Measurements from ENCODE around the gene KCNJ14. TPM values are rescaled to one million over a fixed set of nuclear protein-coding genes. Genes with fewer than 3 reads are reported as not detected.

Gene KCNJ14
- total and polyA plus RNA-seq, 2 of the 4 experiments (the other 2 are of a cell fraction), result 0.18 to 0.39 TPM

GRCh38 chr19:48495396-48495795, 40.0 kb downstream of the KCNJ14 start:
- intact Hi-C loops (cut with micrococcal nuclease) (no loop called here), in situ Hi-C loops (cut with MboI; ENCODE audit: low sequenced_read_pairs) (no loop called here), dilution Hi-C loops (cut with HindIII; ENCODE audit: low sequenced_read_pairs, unreplicated experiment) (no loop called here)
- no peaks in the 10 kb centered on the region for H4K20me1 ChIP-seq (ENCODE audit: insufficient read depth, low read length)
- H4K5ac ChIP-seq (ENCODE audit: low read depth, low read length), result no peak overlapping the region
- no CpG with 5 or more reads among the region's 6 CpGs for WGBS, 2 experiments (ENCODE audit: extremely low coverage in 2 of 2, insufficient read length in 1 of 2)
- H2BK120ac ChIP-seq (ENCODE audit: low read depth, low read length), result no peak overlapping the region
- peaks cover 4% of the 10 kb centered on the region for H3K9me1 ChIP-seq (ENCODE audit: insufficient read depth, low read length)
- no peak overlapping the region for H4K8ac ChIP-seq (ENCODE audit: low read depth in 2 of 2, low read length in 2 of 2)
- H3K56ac ChIP-seq (ENCODE audit: extremely low read depth, insufficient read depth, low read length), result no peak overlapping the region
- H3K9me3 ChIP-seq (ENCODE audit: control insufficient read depth, insufficient read depth, low read length), result no peaks in the 10 kb centered on the region
- H3K4ac ChIP-seq (ENCODE audit: low read depth, low read length), result no peak overlapping the region
- no TSS peak for BruUV-seq (replicated peaks)
- H4K91ac ChIP-seq (ENCODE audit: insufficient read depth, low read depth, low read length), result no peak overlapping the region
- no peaks in the 10 kb centered on the region for H3K36me3 ChIP-seq (ENCODE audit: control insufficient read depth, insufficient read depth, low read length)
- no peak overlapping the region for H2AFZ ChIP-seq (replicated peaks; ENCODE audit: low read length, poor library complexity)
- no peak overlapping the region for H2BK5ac ChIP-seq (ENCODE audit: low read depth, low read length, poor library complexity, severe bottlenecking)
- no peak overlapping the region for H3K23ac ChIP-seq (ENCODE audit: low read depth, low read length)
- no peak for DNase-seq
- H3K4me2 ChIP-seq (ENCODE audit: low read depth, low read length), result no peak overlapping the region
- ChIA-PET POLR2A (ENCODE audit: unreplicated experiment) (no interaction called here), CTCF (interaction anchor here (1.1 to 1.5 kb wide), 2 partner anchors 50 to 104 kb away, joined by 3 read pairs; partner anchors contain the start of gene KDELR1)
- TF ChIP-seq RFX5 (IDR thresholded peaks at IDR 0.05; ENCODE audit: low read depth, low read length) (no peak), CTCF (conservative IDR thresholded peaks at IDR 0.05; ENCODE audit: low read depth, low read length) (no peak), ELK1 (IDR thresholded peaks at IDR 0.05; ENCODE audit: borderline replicate concordance, low read depth, low read length) (no peak), MAZ (IDR thresholded peaks at IDR 0.05; ENCODE audit: borderline replicate concordance, low read depth, low read length) (no peak), RCOR1 (IDR thresholded peaks at IDR 0.05; ENCODE audit: insufficient replicate concordance, low read length) (no peak), MAFK (IDR thresholded peaks at IDR 0.05; ENCODE audit: low read depth, low read length) (no peak), NFE2L2 (IDR thresholded peaks at IDR 0.05; ENCODE audit: low read depth, low read length) (no peak), POLR2A (IDR thresholded peaks at IDR 0.05; ENCODE audit: low read depth, low read length) (no peak), FOS (IDR thresholded peaks at IDR 0.05; ENCODE audit: low read depth, low read length) (no peak)
- ATAC-seq (ENCODE audit: low read depth), result no peak
- H3K79me1 ChIP-seq (ENCODE audit: low read depth in 1 of 2, low read length in 2 of 2), result peaks cover 0 to 9% of the 10 kb centered on the region in 2 experiments; a peak in 1 of 4 replicates
- no peak overlapping the region for H3K14ac ChIP-seq (replicated peaks; ENCODE audit: low read depth, low read length)
- H3K27ac ChIP-seq (ENCODE audit: insufficient read depth, low read length), result no peak overlapping the region
- peaks cover 25% of the 10 kb centered on the region for H3K27me3 ChIP-seq (ENCODE audit: control insufficient read depth, insufficient read depth, low read length)
- no peak overlapping the region for H2AK5ac ChIP-seq (ENCODE audit: low read depth, low read length)
- H2BK20ac ChIP-seq (ENCODE audit: low read depth, low read length), result no peak overlapping the region
- no peak overlapping the region for H2AK9ac ChIP-seq (replicated peaks; ENCODE audit: low read depth, low read length, poor library complexity)
- no peak overlapping the region for H3K9ac ChIP-seq (ENCODE audit: low read depth, low read length)
- H3K4me3 ChIP-seq (ENCODE audit: insufficient read depth, low read depth, low read length), result no peak overlapping the region
- H3K4me1 ChIP-seq (ENCODE audit: control insufficient read depth, insufficient read depth, low read length), result no peaks in the 10 kb centered on the region
- H2BK15ac ChIP-seq (ENCODE audit: low read depth, low read length), result no peak overlapping the region
- H3K18ac ChIP-seq (ENCODE audit: low read depth, low read length), result no peak overlapping the region

Measured in IMR-90 (cell line).